Measurements from ENCODE around the gene MAPKBP1. TPM values are rescaled to one million over a fixed set of nuclear protein-coding genes. Genes with fewer than 3 reads are reported as not detected.

MAPKBP1 gene
- total RNA-seq, 2 donors from 2014 or later, result 30.2 to 34.6 TPM

DNA sequence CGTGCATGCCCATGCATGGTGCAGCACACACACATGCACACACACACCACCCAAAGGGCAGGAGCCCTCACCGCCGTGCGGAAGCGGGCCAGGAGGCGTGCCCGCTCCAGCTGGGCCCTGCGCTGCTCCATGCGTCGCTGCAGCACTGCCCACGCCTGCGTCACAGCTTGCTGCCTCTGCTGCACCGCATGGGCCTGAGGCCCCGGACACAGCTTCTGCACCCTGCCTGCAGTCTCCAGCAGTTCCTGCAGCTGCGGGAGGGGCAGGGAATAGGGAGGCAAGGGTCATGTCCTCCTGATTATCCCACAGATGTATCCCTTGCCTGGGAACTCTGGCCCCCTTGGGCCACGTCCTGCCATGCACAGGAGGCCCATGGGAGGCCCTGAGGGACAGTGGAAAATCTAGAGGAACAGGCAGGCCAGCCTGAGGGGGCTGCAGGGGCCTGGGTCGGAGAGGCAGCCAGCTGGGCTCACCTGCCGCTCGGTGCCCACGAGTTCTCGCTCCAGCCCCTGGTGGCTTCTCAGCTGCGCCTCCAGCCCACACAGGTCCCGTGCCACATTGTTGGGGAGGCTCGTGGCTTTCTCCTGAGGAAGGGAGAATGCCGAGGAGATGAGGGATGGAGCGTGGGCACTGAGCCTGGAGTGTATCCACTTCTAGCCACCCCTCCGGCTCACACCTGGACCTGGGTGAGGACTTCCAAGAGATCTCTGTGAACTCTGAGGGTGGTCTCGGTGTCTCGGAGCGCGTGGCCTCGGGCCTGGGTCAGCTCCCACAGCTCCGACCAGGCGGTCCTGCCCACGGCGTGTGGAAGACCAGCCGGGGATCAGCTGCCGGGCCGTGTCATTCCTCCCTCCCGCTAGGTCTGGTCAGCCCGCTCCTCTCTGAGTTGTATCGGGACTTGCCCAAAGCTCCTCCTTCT, 95.7 kb downstream of the MAPKBP1 start:
- DNase-seq (no peak), ATAC-seq (no peak)
- H3K27me3 Mint-ChIP-seq, result no peaks in the 10 kb centered on the region
- H3K27ac Mint-ChIP-seq, result peak overlapping the region; percentile 95
- H3K9me3 ChIP-seq (ENCODE audit: control insufficient read depth, low read length, poor library complexity, severe bottlenecking), result no peaks in the 10 kb centered on the region
- H3K4me1 Mint-ChIP-seq, result peaks cover 12% of the 10 kb centered on the region
- peak overlapping the region; percentile 86 for H3K4me3 Mint-ChIP-seq
- H3K36me3 Mint-ChIP-seq (ENCODE audit: low read depth), result no peaks in the 10 kb centered on the region

DNA sequence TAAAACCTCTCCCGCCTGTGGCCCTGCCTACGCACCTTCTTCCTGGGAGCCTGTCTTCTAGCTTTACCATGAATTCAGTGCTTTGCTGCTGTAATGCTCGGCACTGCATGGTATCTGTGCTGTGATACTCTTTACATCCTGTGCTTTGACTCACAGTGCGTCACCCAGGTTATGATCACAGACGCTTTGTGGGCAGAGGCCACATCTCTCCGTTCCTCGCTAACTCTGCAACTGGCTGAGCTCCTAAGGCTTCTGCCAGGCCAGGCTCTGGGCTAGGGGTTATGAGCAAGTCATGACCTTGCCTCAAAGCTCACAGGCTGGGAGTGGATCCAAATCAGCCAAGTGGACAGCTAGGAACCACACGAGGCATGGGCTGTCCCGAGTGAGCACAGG, 96.4 kb downstream of the MAPKBP1 start:
- Mint-ChIP-seq H3K36me3 (ENCODE audit: low read depth) (no peaks in the 10 kb centered on the region), H3K27me3 (no peaks in the 10 kb centered on the region), H3K4me3 (peak overlapping the region; percentile 86), H3K27ac (peak overlapping the region; percentile 95), H3K4me1 (peaks cover 15% of the 10 kb centered on the region)
- ATAC-seq, result peak; percentile 98
- H3K9me3 ChIP-seq (ENCODE audit: control insufficient read depth, low read length, poor library complexity, severe bottlenecking), result no peaks in the 10 kb centered on the region
- peak in 2 of 3 donors; percentile 29 to 44 for DNase-seq

DNA sequence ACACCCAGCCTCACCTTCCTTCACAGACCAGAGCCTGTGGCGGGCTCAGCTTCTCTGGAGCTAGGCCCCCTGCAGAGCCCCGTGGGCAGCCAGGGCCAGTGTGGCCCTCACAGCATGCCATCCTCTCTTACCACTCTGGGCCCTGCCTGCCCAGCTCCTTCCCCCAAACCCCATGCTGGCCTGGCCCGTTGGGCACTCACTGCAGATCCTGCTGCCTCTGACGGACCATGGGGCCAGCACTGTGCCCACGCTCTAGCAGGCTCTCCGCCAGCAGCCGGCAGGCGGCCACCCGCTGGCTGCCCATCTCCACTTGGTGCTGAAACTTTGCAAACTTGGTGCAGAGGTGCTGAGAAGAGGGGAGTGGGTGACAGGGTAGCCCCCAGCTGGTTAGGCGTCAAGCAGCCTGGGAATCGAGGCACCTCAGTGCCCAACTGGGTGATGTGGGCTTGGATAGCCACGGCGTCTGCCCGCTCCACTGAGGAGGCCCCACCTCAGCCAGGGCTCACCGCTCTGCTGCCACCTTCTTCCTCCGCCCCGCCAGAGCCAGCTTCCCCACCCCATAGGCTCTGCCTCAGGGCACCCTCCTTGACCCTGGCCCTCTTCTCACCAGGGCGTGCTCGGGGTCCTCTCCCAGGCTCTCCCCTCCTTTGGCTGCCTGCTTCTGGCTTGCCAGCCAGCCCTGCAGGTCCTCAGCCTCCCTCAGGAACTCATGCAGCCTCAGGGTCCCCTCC, 97.1 kb downstream of the MAPKBP1 start:
- no peaks in the 10 kb centered on the region for H3K27me3 Mint-ChIP-seq
- DNase-seq (no peak), ATAC-seq (no peak)
- H3K27ac Mint-ChIP-seq, result peak overlapping the region; percentile 95
- H3K4me1 Mint-ChIP-seq, result peaks cover 15% of the 10 kb centered on the region
- H3K4me3 Mint-ChIP-seq, result peak overlapping the region; percentile 86
- H3K36me3 Mint-ChIP-seq (ENCODE audit: low read depth), result no peaks in the 10 kb centered on the region
- no peaks in the 10 kb centered on the region for H3K9me3 ChIP-seq (ENCODE audit: control insufficient read depth, low read length, poor library complexity, severe bottlenecking)

DNA sequence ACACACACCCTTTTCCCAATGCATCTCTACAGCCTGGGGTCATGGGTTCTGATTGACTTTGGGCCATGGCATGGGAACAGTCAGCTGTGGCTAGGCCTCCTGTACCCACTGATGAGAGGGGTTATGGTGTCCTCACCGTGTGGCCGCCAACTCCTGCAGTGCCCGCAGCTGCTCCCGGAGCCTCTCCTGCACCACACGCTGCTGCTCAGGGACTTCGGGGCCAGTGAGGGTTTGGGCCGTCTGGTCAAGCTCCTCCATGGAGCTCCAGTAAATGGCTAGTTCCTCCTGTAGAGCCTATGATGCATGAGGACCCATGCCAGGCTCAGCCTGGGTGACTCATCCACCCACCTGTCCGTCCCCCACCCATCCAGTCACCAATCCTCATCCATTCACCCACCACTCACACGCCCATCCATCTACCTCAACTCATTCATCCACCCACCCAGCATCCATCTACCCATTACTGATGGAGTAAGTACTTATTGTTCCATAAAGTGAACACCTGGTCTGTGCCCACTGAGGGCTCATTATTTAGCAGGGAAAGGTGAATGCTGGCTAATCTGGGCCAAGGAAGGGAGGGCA, 98.0 kb downstream of the MAPKBP1 start:
- H3K9me3 ChIP-seq (ENCODE audit: control insufficient read depth, low read length, poor library complexity, severe bottlenecking), result no peaks in the 10 kb centered on the region
- Mint-ChIP-seq H3K4me3 (no peak overlapping the region), H3K36me3 (ENCODE audit: low read depth) (no peaks in the 10 kb centered on the region), H3K4me1 (peaks cover 15% of the 10 kb centered on the region), H3K27ac (peak overlapping the region; percentile 95), H3K27me3 (no peaks in the 10 kb centered on the region)
- DNase-seq, result no peak
- ATAC-seq, result no peak

DNA sequence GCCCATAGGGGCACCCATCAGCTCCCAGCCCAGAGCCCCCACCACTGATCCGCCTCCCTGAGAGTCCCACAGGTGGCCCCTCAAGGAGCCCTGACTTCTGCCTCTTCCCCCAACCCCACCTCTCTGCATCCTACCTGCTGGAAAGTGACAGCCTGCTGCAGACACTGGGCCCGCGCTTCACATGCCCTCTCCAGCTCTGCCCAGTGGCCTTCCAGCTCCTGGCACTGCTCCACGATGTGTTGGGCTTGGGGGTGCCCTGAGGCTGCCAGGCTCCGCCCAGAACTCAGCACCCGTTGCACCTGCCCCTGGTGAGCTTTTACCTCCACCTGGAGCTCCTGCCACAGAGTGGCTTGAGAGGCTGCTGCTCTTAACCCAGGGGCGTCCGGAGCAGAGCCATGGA, 99.4 kb downstream of the MAPKBP1 start:
- Mint-ChIP-seq H3K27me3 (no peaks in the 10 kb centered on the region), H3K27ac (peak overlapping the region; percentile 32), H3K36me3 (ENCODE audit: low read depth) (no peaks in the 10 kb centered on the region), H3K4me3 (no peak overlapping the region), H3K4me1 (peaks cover 15% of the 10 kb centered on the region)
- DNase-seq (no peak), ATAC-seq (no peak)
- no peaks in the 10 kb centered on the region for H3K9me3 ChIP-seq (ENCODE audit: control insufficient read depth, low read length, poor library complexity, severe bottlenecking)

DNA sequence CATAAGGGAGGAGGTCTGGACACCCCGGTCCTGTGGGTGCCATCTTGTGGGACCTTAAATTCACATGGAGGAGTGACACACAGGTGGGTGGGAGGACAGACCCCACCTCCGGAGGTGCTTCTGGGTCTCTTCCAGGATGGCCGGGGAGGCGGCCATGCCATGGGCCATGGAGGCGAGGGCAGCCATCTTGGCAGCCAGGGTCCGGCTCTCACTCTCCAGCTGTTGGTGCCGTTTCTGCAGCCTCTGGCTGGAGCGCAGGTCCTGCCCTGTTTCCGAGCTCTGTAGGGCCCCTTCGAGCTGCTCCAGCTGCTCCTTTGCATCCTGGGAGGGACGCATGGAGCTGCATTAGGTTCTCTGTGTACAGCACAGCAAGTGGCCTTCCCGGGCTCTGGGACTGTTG, 100.5 kb downstream of the MAPKBP1 start:
- H3K4me3 Mint-ChIP-seq, result no peak overlapping the region

DNA sequence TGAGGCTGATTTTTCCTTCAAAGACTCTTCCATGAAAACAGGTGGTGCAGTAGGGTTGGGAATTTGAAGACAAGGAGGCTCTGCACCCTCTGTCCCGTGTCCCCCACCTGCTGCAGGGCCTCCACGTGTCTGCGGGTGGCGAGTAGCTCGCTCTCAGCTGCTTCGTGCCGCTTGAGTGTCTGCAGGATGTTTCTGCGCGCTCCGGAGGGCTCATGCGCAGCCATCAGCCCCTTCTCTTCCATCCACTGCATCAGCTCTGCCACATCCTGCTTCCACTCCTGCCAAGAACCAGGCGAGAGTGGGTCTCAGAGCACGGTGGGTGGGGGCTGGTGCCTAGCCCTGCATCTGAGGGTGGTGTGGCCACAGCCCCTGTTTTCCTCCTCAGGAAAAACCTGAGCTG, 101.7 kb downstream of the MAPKBP1 start:
- H3K9me3 ChIP-seq (ENCODE audit: control insufficient read depth, low read length, poor library complexity, severe bottlenecking), result no peaks in the 10 kb centered on the region
- H3K36me3 Mint-ChIP-seq (ENCODE audit: low read depth), result no peaks in the 10 kb centered on the region
- DNase-seq (no peak), ATAC-seq (no peak)
- H3K27ac Mint-ChIP-seq, result no peak overlapping the region
- peaks cover 5% of the 10 kb centered on the region for H3K27me3 Mint-ChIP-seq
- H3K4me3 Mint-ChIP-seq, result no peak overlapping the region
- peaks cover 13% of the 10 kb centered on the region for H3K4me1 Mint-ChIP-seq

More for the DNA sequence above, 100.5 kb downstream of the MAPKBP1 start:
- Mint-ChIP-seq H3K36me3 (ENCODE audit: low read depth) (no peaks in the 10 kb centered on the region), H3K27me3 (no peaks in the 10 kb centered on the region), H3K4me1 (peaks cover 15% of the 10 kb centered on the region), H3K27ac (no peak overlapping the region)
- H3K9me3 ChIP-seq (ENCODE audit: control insufficient read depth, low read length, poor library complexity, severe bottlenecking), result no peaks in the 10 kb centered on the region
- DNase-seq (no peak), ATAC-seq (no peak)

DNA sequence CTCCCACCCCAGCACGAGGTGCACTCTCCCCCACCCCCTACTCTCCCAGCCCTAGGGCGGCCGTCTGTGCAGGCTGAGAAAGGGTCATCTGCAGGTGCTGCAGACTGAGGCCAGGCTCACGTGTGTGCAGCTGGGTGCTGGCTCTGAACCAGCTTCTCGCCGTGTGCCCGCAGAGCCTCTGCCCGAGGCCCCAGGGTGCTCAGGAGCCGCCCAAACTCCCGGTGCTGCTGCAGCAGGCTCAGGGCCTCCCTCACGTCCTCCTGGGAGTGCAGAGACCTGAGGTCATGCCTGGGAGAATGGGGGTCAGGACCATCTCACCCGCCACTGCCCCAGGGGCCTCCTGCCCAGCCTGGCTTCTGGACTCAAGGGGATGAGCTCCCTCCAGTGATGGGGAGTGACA, 102.4 kb downstream of the MAPKBP1 start:
- DNase-seq, result no peak
- no peak overlapping the region for H3K4me3 Mint-ChIP-seq
- H3K27ac Mint-ChIP-seq, result no peak overlapping the region
- no peaks in the 10 kb centered on the region for H3K9me3 ChIP-seq (ENCODE audit: control insufficient read depth, low read length, poor library complexity, severe bottlenecking)
- H3K4me1 Mint-ChIP-seq, result peaks cover 13% of the 10 kb centered on the region
- no peak for ATAC-seq
- H3K36me3 Mint-ChIP-seq (ENCODE audit: low read depth), result peaks cover 4% of the 10 kb centered on the region
- peaks cover 12% of the 10 kb centered on the region for H3K27me3 Mint-ChIP-seq

Other genes with a start within 250 kb of the MAPKBP1 start
- 10 to 100 TPM; 26.6 to 28.4 TPM for gene RPAP1, start 230.2 kb upstream of the MAPKBP1 start, total RNA-seq
- under 1 TPM; 0.75 to 0.89 TPM for gene TYRO3, start 215.3 kb upstream of the MAPKBP1 start, total RNA-seq
- gene MGA, start 114.1 kb upstream of the MAPKBP1 start, total RNA-seq, result 10 to 100 TPM; 42.6 to 46.6 TPM
- gene JMJD7, start 53.6 kb downstream of the MAPKBP1 start, total RNA-seq, result 10 to 100 TPM; 26.7 to 35.6 TPM
- 10 to 100 TPM; 23.1 to 34.8 TPM for gene PLA2G4B, start 64.4 kb downstream of the MAPKBP1 start, total RNA-seq
- 1 to 10 TPM; 1.9 to 2.2 TPM for gene SPTBN5, start 119.6 kb downstream of the MAPKBP1 start, total RNA-seq
- 10 to 100 TPM; 57.6 to 79.9 TPM for gene EHD4, start 198.1 kb downstream of the MAPKBP1 start, total RNA-seq
- not detected for gene PLA2G4E, start 246.6 kb downstream of the MAPKBP1 start, total RNA-seq

All from T-helper 17 cell (primary cell).